Measurements from ENCODE around the gene CA14.

DNA sequence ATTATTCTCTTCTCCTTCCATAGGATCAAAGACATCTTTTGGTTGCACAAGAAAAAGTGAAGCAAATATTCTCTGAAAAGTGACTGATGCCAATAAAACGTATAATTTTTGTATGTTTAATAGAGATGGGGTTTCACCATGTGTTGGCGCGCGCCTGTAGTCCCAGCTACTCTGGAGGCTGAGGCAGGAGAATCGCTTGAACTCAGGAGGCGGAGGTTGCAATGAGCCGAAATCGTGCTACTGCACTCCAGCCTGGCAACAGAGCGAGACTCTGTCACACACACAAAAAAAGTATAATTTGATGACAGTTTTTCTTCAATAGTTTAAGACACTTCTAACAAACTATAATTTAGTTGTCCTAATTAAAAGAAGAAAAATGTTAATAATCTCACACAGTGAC is 45.5 kb upstream of the CA14 start:
- TF ChIP-seq POLR2AphosphoS5 (IDR thresholded peaks at IDR 0.05; ENCODE audit: insufficient read depth in 1 of 2, low read depth in 1 of 2): no peak
- TF ChIP-seq, protein P1, sequence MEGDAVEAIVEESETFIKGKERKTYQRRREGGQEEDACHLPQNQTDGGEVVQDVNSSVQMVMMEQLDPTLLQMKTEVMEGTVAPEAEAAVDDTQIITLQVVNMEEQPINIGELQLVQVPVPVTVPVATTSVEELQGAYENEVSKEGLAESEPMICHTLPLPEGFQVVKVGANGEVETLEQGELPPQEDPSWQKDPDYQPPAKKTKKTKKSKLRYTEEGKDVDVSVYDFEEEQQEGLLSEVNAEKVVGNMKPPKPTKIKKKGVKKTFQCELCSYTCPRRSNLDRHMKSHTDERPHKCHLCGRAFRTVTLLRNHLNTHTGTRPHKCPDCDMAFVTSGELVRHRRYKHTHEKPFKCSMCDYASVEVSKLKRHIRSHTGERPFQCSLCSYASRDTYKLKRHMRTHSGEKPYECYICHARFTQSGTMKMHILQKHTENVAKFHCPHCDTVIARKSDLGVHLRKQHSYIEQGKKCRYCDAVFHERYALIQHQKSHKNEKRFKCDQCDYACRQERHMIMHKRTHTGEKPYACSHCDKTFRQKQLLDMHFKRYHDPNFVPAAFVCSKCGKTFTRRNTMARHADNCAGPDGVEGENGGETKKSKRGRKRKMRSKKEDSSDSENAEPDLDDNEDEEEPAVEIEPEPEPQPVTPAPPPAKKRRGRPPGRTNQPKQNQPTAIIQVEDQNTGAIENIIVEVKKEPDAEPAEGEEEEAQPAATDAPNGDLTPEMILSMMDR (IDR thresholded peaks at IDR 0.05): no peak

All from vagina (tissue), 2 donors.